ENCODE results near the gene STOML1. TPM values are rescaled to one million over a fixed set of nuclear protein-coding genes. Genes with fewer than 3 reads are reported as not detected.

The STOML1 gene
- total RNA-seq, 1 donor from 2014 or later, result 23.4 TPM

DNA sequence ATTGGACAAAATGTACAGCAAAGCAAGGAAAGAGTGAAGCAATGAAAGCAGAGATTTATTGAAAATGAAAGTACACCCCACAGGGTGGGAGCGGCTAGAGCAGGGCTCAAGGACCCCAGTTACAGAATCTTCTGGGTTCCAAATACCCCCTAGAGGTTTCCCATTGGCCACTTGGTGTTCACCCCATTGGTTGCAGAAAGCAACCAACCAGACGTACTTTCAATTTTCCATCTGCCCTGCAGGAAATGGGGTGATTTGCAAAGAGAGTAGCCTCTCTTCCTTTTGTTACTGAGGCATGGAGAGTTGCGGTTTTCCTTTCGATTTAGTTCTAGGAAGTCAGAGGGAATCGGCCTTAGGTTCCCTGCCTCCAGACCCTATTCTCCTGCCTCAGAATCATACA lies 4.8 kb upstream of the STOML1 start:
- Histone ChIP-seq H3K36me3 (peaks cover 34% of the 10 kb centered on the region), H3K4me1 (peaks cover 59% of the 10 kb centered on the region), H3K9me3 (no peaks in the 10 kb centered on the region), H3K27me3 (no peaks in the 10 kb centered on the region), H3K27ac (peak overlapping the region; percentile 85), H3K4me3 (peak overlapping the region; percentile 62)
- TF ChIP-seq, protein P1, sequence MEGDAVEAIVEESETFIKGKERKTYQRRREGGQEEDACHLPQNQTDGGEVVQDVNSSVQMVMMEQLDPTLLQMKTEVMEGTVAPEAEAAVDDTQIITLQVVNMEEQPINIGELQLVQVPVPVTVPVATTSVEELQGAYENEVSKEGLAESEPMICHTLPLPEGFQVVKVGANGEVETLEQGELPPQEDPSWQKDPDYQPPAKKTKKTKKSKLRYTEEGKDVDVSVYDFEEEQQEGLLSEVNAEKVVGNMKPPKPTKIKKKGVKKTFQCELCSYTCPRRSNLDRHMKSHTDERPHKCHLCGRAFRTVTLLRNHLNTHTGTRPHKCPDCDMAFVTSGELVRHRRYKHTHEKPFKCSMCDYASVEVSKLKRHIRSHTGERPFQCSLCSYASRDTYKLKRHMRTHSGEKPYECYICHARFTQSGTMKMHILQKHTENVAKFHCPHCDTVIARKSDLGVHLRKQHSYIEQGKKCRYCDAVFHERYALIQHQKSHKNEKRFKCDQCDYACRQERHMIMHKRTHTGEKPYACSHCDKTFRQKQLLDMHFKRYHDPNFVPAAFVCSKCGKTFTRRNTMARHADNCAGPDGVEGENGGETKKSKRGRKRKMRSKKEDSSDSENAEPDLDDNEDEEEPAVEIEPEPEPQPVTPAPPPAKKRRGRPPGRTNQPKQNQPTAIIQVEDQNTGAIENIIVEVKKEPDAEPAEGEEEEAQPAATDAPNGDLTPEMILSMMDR (IDR thresholded peaks at IDR 0.05), result no peak
- no peak for ATAC-seq
- intact Hi-C loops (cut with DNase I), result no loop called here
- DNase-seq, result no peak

DNA sequence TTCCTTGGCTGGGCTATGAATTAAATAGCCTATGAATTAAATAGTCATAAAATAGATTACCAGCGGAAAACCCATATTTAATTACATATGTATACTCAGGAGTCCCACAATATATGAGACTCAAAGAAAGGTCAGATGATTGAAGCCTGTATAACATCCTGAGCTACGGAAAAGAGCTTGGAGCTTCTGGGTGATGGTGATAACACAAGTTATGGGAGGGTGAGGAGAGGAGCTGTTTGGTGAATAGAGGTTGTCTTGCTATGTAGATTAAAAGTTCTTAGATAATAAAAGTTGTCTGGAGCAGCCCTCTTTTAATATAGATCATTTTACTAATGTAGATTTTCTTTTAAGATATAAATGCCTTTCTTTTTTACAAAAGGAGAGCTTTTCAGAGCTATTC lies 4.2 kb upstream of the STOML1 start:
- H3K4me1 ChIP-seq, result peaks cover 65% of the 10 kb centered on the region

DNA sequence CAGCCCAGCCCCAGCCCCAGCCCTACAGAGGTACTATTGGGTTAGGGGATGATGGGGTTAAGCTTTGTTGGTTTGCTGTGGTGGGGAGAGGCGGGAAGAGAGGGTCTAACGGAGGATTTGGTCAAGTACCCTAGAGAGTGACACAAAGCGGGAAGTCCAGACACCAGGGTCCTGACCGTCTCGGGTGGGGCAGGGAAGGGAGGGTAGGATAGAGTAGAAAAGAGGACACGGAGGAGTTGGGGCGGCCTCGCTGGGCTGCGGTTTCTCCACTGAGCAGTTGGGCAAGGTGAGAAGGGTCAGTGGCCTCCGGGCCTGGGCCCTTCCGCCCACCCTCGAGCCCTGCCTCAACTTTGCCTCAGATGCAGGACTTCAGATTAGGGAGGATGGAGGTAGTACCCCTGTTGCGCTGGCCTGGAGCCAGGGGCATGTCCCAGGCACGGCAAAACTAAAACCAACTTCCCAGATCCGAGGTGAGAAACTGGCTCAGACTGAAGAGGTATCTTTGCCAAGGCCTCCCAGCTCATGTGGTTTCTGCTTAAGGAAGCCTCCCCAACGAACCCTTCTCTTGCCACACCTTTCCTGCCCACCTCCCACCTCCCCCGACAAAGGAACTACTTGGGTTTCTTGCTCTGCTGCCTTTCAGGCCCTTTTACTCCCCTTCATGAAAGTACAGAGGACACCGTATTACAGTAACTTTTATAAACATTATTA lies 3.0 kb upstream of the STOML1 start:
- no peaks in the 10 kb centered on the region for H3K27me3 ChIP-seq
- peak; percentile 2 for ATAC-seq
- intact Hi-C loops (cut with DNase I), result no loop called here

More for the DNA sequence above, 4.2 kb upstream of the STOML1 start:
- peak overlapping the region; percentile 85 for H3K27ac ChIP-seq
- no peak for DNase-seq
- no peaks in the 10 kb centered on the region for H3K27me3 ChIP-seq
- TF ChIP-seq, protein P1 (IDR thresholded peaks at IDR 0.05), result no peak
- intact Hi-C loops (cut with DNase I), result no loop called here
- peak overlapping the region; percentile 62 for H3K4me3 ChIP-seq
- ATAC-seq, result no peak
- no peaks in the 10 kb centered on the region for H3K9me3 ChIP-seq
- H3K36me3 ChIP-seq, result peaks cover 32% of the 10 kb centered on the region

DNA sequence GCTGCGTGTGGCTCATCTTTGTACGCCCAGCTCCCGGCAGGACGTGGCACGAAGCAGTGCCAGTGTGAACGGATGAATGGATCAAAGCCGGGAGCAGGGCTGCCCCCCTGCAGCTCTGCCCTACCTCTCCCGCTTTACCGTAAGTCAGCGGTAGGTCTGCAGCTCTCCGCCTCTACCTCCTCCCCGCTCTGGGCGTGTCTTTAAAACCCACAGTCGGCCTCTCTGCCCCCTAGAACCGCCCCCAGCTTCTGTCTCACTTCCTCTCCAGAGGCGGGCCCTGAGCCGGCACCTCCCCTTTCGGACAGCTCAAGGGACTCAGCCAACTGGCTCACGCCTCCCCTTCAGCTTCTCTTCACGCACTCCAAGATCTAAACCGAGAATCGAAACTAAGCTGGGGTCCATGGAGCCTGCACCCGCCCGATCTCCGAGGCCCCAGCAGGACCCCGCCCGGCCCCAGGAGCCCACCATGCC lies 2.4 kb upstream of the STOML1 start, which contains the start of gene PML:
PML (plus strand) TSS at position 304 of the 471 bp plus-strand sequence; CDS start at position 401, 97 bp downstream.
- Histone ChIP-seq H3K4me3 (peak within 1 kb of the TSS; percentile 62), H3K9me3 (no peaks in the 10 kb centered on the region), H3K27ac (peak within 1 kb of the TSS; percentile 85), H3K27me3 (no peaks in the 10 kb centered on the region), H3K36me3 (peaks cover 17% of the 10 kb centered on the region), H3K4me1 (peaks cover 72% of the 10 kb centered on the region)
- ATAC-seq (peak; percentile 89), DNase-seq (peak; percentile 98)
- intact Hi-C loops (cut with DNase I), result no loop called here
- TF ChIP-seq, protein P1 (IDR thresholded peaks at IDR 0.05), result no peak

More for the DNA sequence above, 3.0 kb upstream of the STOML1 start:
- Histone ChIP-seq H3K4me1 (peaks cover 70% of the 10 kb centered on the region), H3K36me3 (peaks cover 23% of the 10 kb centered on the region), H3K9me3 (no peaks in the 10 kb centered on the region), H3K4me3 (peak overlapping the region; percentile 62), H3K27ac (peak overlapping the region; percentile 85)
- DNase-seq, result peak; percentile 77
- TF ChIP-seq, protein P1 (IDR thresholded peaks at IDR 0.05), result no peak

DNA sequence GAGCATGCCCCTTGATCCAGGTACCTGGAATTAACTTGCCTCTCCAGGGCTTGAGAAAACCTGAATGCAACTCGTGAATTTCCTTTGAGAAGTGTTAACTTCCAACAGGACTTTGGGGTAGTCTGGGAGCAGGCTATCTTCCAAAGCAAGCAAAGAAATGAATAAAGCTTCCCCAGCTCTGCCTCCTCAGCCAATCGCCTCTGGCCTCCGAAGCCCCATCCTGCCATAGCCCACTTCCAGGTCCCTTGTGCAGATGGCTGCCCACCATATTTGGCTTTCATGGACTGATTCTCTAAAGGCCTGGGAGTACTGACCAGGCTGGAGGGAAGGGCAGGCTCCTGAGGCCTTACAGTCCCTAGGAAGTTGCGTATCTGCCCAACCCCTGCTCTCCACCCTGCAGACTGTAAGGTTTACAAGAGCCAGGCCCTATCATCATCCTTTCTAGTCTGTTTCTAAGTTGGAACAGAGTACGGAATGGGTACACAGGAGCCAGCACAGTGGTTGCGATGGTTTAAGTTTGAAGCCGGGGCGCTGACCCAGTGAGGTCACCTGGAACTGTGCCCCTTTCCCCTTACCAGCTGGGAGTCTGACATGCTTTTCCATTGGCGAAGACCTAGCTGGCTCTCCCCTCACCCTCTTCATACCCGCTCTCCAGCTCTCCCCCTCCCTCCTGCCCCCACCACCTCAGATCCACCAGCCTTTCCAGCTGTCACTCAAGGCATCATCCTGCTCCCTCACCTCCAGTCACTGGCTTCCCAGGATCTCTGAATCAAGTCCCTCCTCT lies 1.3 kb upstream of the STOML1 start:
- no peak for DNase-seq
- Histone ChIP-seq H3K27ac (peak overlapping the region; percentile 78), H3K9me3 (no peaks in the 10 kb centered on the region), H3K27me3 (no peaks in the 10 kb centered on the region), H3K4me1 (peaks cover 70% of the 10 kb centered on the region), H3K4me3 (peak overlapping the region; percentile 62), H3K36me3 (peaks cover 7% of the 10 kb centered on the region)
- TF ChIP-seq, protein P1 (IDR thresholded peaks at IDR 0.05), result no peak
- no peak for ATAC-seq
- intact Hi-C loops (cut with DNase I), result no loop called here
